K562 (cell line): ENCODE data around the gene ZMPSTE24. TPM values are rescaled to one million over a fixed set of nuclear protein-coding genes. Genes with fewer than 3 reads are reported as not detected.

Source experiments
- BRF1 ChIP-seq: IDR thresholded peaks from 3 replicates; pipeline ENCODE4 v1.6.1; 2011; ENCODE audit warnings: borderline replicate concordance, mild to moderate bottlenecking; ENCODE audit not compliant: insufficient read length; ENCODE audit errors: extremely low read depth
- CEBPG ChIP-seq, 3 experiments: fragments of 200-800 bp in 1 of 3; sonication (Bioruptor generic) in 1 of 3; sonication (generic) in 1 of 3; formaldehyde crosslinking in 1 of 3; IDR thresholded peaks in 2 of 3; conservative IDR thresholded peaks in 1 of 3; 2 replicates each; pipeline versions ENCODE4 v1.6.1 to v1.8.0; 2016 to 2022; ENCODE audit warnings: missing compliant biosample characterization in 2 of 3, missing genetic modification characterization in 2 of 3, mild to moderate bottlenecking in 1 of 3, missing genetic modification reagents in 1 of 3
- GTF3C2 ChIP-seq: IDR thresholded peaks from 3 replicates; pipeline ENCODE4 v1.6.1; 2011; ENCODE audit warnings: borderline replicate concordance, mild to moderate bottlenecking, moderate library complexity; ENCODE audit not compliant: insufficient read length; ENCODE audit errors: extremely low read depth
- ILF3 ChIP-seq: fragments of 450-650 bp; IDR thresholded peaks from 2 replicates; pipeline ENCODE4 v1.6.1; 2018; ENCODE audit warnings: antibody characterized with exemption, mild to moderate bottlenecking, moderate library complexity, borderline replicate concordance
- JUN ChIP-seq, 2 experiments: sonication (generic) in 1 of 2; formaldehyde crosslinking in 1 of 2; IDR thresholded peaks; 2 replicates each; pipeline versions ENCODE4 v1.6.1 to v1.8.0; 2012 to 2022; ENCODE audit warnings: borderline replicate concordance in 2 of 2, mild to moderate bottlenecking in 2 of 2, improper control_type of control experiment in 1 of 2, low read depth in 1 of 2, low read length in 1 of 2, missing genetic modification reagents in 1 of 2
- MYNN ChIP-seq, 2 experiments: sonication (generic); formaldehyde crosslinking in 1 of 2; IDR thresholded peaks; 2 replicates each; pipeline versions ENCODE4 v1.5.0 to v1.6.1; 2016 to 2020; ENCODE audit warnings: antibody characterized with exemption in 1 of 2, missing genetic modification reagents in 1 of 2
- PHB ChIP-seq: fragments of 250-450 bp; sonication (Bioruptor Pico); IDR thresholded peaks from 2 replicates; pipeline ENCODE4 v1.5.0; 2021
- RBBP5 ChIP-seq: fragments of 200-600 bp; sonication (generic); IDR thresholded peaks from 2 replicates; pipeline ENCODE4 v1.6.1; 2012; ENCODE audit warnings: borderline replicate concordance, mild to moderate bottlenecking, low read length, control low read depth, inconsistent platforms; ENCODE audit not compliant: insufficient read depth, poor library complexity, severe bottlenecking
- RBM14 ChIP-seq: fragments of 200-400 bp; formaldehyde crosslinking; IDR thresholded peaks from 2 replicates; pipeline ENCODE4 v1.6.1; 2018; ENCODE audit warnings: low read depth, mild to moderate bottlenecking, low read length, moderate library complexity, borderline replicate concordance; ENCODE audit not compliant: insufficient read depth
- TCF3 ChIP-seq: sonication (generic); formaldehyde crosslinking; IDR thresholded peaks from 2 replicates; pipeline ENCODE4 v1.4.0; 2020; ENCODE audit warnings: mild to moderate bottlenecking, missing genetic modification reagents
- ZNF277 ChIP-seq: fragments of 250-450 bp; sonication (Bioruptor Pico); IDR thresholded peaks from 2 replicates; pipeline ENCODE4 v1.8.0; 2022; ENCODE audit warnings: inconsistent platforms, mild to moderate bottlenecking, moderate library complexity, borderline replicate concordance
- polyA plus RNA-seq, 8 experiments: library from polyadenylated mRNA; depleted of rRNA in 4 of 8; stranded (reverse) in 5 of 8; unstranded in 3 of 8; fragments of >200 nt; fragmentation: Nextera tagmentation in 2 of 8; fragmentation: Illumina TruSeq in 1 of 8; extraction: Ambion mirVana in 2 of 8; extraction: Trizol in 1 of 8; gene quantifications; 2 replicates each; pipeline versions ENCODE4 v1.2.1 to v1.2.3, GENCODE V29; 2011 to 2014; ENCODE audit warnings: inconsistent platforms in 1 of 8, missing spikeins in 1 of 8
- total RNA-seq, 7 experiments: library from RNA; depleted of rRNA in 6 of 7; stranded (reverse); fragments of >200 nt in 6 of 7; fragmentation: Illumina TruSeq in 2 of 7; extraction: Trizol in 2 of 7; gene quantifications; 2 replicates each; pipeline versions ENCODE4 v1.2.1 to v1.2.3, GENCODE V29; 2011 to 2021; ENCODE audit warnings: low replicate concordance in 1 of 7

Gene ZMPSTE24
- total and polyA plus RNA-seq, 9 of the 15 experiments (the other 6 are each of a cell fraction or from before 2014, with no cell fraction given), result 30.7 to 75.9 (median 64.3) TPM

GRCh38 chr1:40338745-40339419 is 80.8 kb downstream of the ZMPSTE24 start (continued):
- TF ChIP-seq JUN (IDR thresholded peaks at IDR 0.05; ENCODE audit: borderline replicate concordance, low read depth, low read length) (0 out of 2 replicates have a peak, but pooled peaks have one; percentile 24), JUN (CRISPR knock-in tag; IDR thresholded peaks at IDR 0.05; ENCODE audit: borderline replicate concordance) (no peak), RBM14 (no peak), MYNN (IDR thresholded peaks at IDR 0.05) (peak; percentile 98), MYNN (CRISPR knock-in tag; IDR thresholded peaks at IDR 0.05) (peak; percentile 24; the same call in 1 of the 2 replicates), ZNF277 (no peak), RBBP5 (no peak), GTF3C2 (no peak), BRF1 (no peak), TCF3 (no peak), ILF3 (no peak), PHB (CRISPR knock-in tag) (no peak), CEBPG (CRISPR knock-in tag; IDR thresholded peaks at IDR 0.05) (peak; percentile 76), CEBPG (tag; conservative IDR thresholded peaks at IDR 0.05 in 1 of 2, IDR thresholded peaks at IDR 0.05 in 1 of 2) (no peak; a peak in 1 of 4 replicates)
